Lower leg skin (tissue), 4 donors: ENCODE measurements around the gene NUP98. TPM values are rescaled to one million over a fixed set of nuclear protein-coding genes. Genes with fewer than 3 reads are reported as not detected.
A peak's percentile ranks its signal among the peaks of the same experiment; 100 is the strongest.

Experiments used
- DNase-seq, 2 donors: peaks; one replicate each; pipeline ENCODE4 v3.0.0-alpha.2; 2019; ENCODE audit warnings: low spot score in 2 of 2
- H3K4me3 ChIP-seq: fragments of 200-600 bp; sonication (generic); 2 replicates; pipeline ENCODE4 v1.5.1; 2017; ENCODE audit warnings: mild to moderate bottlenecking, low read depth; ENCODE audit not compliant: poor library complexity, severe bottlenecking
- POLR2A ChIP-seq, 2 donors: fragments of 450-650 bp; IDR thresholded peaks; one replicate each; pipeline ENCODE4 v1.6.1; 2016 to 2017; ENCODE audit warnings: antibody characterized with exemption in 2 of 2, mild to moderate bottlenecking in 1 of 2, moderate library complexity in 1 of 2
- WGBS, 2 donors: methylation state at CpG; one replicate each; pipeline ENCODE4 v1.1.5; 2018; 5-methylcytosine and 5-hydroxymethylcytosine counted together
- intact Hi-C: fragments of 100-400 bp; cut with DNase I; formaldehyde crosslinking; loops from one replicate; pipeline ENCODE4 v1.15.0; 2023; ENCODE audit warnings: low total_unique reads
- total RNA-seq, 4 donors: library from RNA; depleted of rRNA; stranded (reverse); fragments of >200 nt; gene quantifications; one replicate each; pipeline ENCODE4 v1.1.0, GENCODE V29; 2016
- TF ChIP-seq, protein P1 (sequence below), 3 donors: fragments of 450-650 bp; IDR thresholded peaks; one replicate each; pipeline ENCODE4 v1.5.1; 2016; ENCODE audit warnings: antibody characterized with exemption in 3 of 3, mild to moderate bottlenecking in 3 of 3, moderate library complexity in 2 of 3

NUP98 gene
- total RNA-seq, 4 donors from 2014 or later, result 65.4 to 220 (median 97.9) TPM

DNA sequence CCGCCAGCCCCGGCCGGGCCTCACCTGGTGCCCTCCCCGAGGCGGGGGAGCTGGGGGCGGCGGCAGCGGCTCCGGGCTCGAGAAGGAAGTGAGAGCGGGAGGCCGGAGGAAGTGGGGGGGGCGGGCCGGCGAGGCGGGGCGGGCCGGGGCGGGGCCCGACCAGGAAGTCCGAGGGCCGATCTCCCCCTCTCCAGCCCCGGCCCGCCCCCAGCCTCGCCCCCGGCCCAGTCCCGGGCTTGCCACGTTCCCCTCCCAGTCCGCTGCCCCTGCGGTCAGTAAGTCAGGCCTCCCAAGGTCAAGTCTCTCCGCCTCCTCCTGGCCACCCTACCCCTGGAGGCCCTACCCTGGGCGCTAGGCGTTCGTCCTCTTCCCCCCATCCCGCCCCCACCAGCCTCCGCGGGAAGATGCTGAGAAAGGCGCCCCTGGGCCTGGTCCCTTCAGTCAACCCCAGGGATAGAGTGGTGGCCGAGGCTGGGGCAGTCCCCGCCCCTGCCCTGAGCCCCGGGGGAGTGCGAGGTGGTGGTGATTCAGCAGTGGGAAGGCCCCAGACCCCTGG, 43.6 kb upstream of the NUP98 start, which contains the start of gene RHOG:
TSS of gene RHOG (minus strand) at position 90 of the 556 bp plus-strand sequence. CDS start 12,821 bp downstream, outside the sequence.
- intact Hi-C loops, result loop anchor here (5.0 kb wide), 1 partner anchor 226 kb away; no protein-coding TSS in a partner anchor
- 0% methylated on average over 8 to 10 of the region's 42 CpGs for WGBS, 2 donors
- H3K4me3 ChIP-seq, result peak within 1 kb of the TSS; percentile 62
- DNase-seq, result peak; percentile 72 to 97
- no peak for TF ChIP-seq POLR2A (IDR thresholded peaks at IDR 0.05)

DNA sequence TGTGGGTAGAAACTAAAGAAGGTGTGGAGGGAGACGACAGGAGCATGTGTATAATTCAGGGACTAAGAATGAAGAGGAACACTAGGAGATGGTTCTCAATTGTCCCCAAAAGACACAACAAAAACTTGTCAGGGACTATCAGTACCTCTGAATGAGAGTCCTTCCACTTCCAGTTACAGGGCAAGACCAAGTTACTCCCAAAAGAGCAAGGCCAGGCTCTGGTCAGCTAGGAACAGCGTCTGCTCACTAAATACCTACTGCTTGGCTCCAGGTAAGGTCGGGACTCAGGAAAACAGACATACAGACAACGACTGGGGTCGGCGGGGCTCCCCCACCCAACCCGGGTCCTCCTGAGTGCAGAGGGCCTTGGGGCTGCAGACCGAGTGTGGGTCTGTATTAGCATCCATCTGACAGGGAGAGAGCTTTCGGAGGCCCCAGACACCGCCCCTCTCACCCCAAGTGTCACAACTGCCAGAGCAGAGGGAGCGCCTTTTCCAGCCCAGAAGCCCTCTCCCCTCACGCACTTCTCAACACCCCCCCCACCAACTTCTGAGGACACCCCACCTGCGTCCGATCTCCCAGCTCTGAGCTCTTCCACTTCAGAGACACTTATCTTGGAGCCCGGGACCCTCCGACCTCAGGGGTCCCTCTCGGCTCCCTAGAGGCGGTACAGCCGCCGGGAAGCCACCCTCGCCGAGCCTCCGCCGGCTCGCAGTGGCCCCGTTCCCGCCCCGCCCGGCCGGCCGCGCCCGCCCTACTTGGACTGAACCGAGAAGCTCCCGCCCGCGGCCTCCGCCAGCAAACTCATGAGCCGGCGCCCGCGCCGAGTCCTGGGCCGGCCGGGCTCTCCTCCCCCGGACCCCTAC, 42.9 kb upstream of the NUP98 start:
- H3K4me3 ChIP-seq, result peak overlapping the region; percentile 62
- DNase-seq, result peak; percentile 36 to 94
- intact Hi-C loops, result loop anchor here (5.0 kb wide), 1 partner anchor 227 kb away; no protein-coding TSS in a partner anchor
- TF ChIP-seq POLR2A (IDR thresholded peaks at IDR 0.05), result no peak
- TF ChIP-seq, protein P1, sequence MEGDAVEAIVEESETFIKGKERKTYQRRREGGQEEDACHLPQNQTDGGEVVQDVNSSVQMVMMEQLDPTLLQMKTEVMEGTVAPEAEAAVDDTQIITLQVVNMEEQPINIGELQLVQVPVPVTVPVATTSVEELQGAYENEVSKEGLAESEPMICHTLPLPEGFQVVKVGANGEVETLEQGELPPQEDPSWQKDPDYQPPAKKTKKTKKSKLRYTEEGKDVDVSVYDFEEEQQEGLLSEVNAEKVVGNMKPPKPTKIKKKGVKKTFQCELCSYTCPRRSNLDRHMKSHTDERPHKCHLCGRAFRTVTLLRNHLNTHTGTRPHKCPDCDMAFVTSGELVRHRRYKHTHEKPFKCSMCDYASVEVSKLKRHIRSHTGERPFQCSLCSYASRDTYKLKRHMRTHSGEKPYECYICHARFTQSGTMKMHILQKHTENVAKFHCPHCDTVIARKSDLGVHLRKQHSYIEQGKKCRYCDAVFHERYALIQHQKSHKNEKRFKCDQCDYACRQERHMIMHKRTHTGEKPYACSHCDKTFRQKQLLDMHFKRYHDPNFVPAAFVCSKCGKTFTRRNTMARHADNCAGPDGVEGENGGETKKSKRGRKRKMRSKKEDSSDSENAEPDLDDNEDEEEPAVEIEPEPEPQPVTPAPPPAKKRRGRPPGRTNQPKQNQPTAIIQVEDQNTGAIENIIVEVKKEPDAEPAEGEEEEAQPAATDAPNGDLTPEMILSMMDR (IDR thresholded peaks at IDR 0.05), result no peak
- 1% methylated on average over 32 of the region's 46 CpGs for WGBS, 2 donors

DNA sequence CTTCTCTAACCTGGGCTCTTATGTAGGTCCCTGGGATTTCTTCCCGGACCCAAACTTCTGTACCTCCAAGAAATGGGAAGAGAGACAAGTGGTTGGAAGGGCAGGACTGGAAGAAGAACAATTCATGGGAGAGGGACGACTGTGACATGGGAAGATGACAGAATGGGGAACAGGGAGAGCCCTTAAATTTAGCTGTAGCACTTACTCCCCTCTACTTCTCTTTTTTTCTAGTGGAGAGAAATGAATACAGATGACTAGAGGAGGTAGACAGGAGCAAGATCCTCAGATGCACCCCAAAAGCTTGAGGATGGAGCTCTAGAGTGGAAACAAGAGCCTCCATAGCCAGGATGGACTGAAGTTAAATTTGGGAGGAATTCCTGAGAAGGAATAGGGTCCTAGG, 41.1 kb upstream of the NUP98 start:
- DNase-seq, result no peak
- intact Hi-C loops, result no loop called here
- TF ChIP-seq, protein P1 (IDR thresholded peaks at IDR 0.05), result no peak
- no peak for TF ChIP-seq POLR2A (IDR thresholded peaks at IDR 0.05)
- 67 to 80% methylated on average over 2 of the region's 2 CpGs for WGBS, 2 donors
- H3K4me3 ChIP-seq, result no peak overlapping the region

DNA sequence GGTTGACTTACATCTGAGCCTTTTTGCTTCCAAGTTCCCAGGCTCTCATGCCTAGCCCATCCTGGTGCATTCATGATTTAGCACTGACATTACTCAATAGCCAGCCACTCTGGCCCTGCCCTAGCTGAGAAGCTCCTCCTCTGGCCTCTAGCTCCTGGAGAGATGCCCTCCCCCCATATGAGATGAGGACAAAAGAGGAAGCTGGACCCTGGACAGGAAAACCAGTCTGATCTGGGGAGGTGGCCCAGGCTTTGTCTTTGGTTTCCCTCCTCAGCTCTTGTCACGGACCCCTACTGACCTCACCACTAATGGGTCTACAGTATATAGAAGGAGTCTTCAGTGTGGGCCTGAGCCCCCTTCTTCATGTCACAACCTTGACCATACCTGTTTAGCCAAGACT, 40.4 kb upstream of the NUP98 start:
- DNase-seq, result peak in 1 of 2 donors; percentile 59
- intact Hi-C loops, result no loop called here
- WGBS, 2 donors, result 83 to 90% methylated on average over 1 of the region's 1 CpG
- no peak overlapping the region for H3K4me3 ChIP-seq
- TF ChIP-seq, protein P1 (IDR thresholded peaks at IDR 0.05), result no peak
- no peak for TF ChIP-seq POLR2A (IDR thresholded peaks at IDR 0.05)

DNA sequence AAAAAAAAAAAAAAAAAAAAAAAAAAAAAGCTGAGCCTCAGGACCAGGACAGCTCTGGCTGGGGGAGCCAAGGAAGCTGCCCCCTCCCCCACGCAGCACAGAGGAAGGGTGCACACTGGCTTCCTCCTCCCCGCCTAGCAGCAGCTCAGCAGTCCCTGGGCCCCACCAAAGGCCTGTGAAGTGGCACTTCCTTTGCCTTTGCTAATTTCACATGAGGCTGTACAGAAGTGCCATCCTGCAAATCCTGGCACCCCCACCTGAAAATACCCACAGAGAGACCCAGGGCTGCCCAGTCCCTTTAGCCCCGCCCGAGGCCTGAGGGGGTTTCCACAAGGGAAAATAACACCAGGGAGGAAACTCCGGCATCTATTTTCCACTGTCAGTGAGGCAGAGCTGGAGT, 39.5 kb upstream of the NUP98 start:
- intact Hi-C loops, result no loop called here
- DNase-seq, result peak in 1 of 2 donors; percentile 88
- no peak for TF ChIP-seq POLR2A (IDR thresholded peaks at IDR 0.05)
- TF ChIP-seq, protein P1 (IDR thresholded peaks at IDR 0.05), result no peak
- 59 to 69% methylated on average over 5 of the region's 5 CpGs for WGBS, 2 donors
- H3K4me3 ChIP-seq, result no peak overlapping the region

DNA sequence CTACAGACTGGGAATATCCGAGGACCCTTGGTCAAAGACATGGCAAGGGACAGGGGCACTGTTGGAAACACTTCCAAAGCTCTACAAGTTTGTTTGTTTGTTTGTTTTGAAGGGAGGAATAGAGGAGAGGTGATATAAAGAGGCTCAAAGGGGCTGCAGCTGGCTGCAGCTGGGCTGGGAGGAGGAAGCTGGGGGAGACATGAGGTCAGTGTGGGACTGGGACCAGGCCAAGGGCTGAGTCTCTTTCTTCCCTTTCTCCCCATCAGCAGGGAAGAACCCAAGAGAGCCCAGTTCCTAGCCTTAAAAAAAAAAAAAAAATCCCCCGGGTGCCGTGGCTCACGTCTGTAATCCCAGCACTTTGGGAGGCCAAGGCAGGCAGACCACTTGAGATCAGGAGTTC, 38.4 kb upstream of the NUP98 start:
- WGBS, 2 donors, result 69 to 70% methylated on average over 4 of the region's 4 CpGs
- H3K4me3 ChIP-seq, result no peak overlapping the region

More for the DNA sequence above, 38.4 kb upstream of the NUP98 start:
- TF ChIP-seq POLR2A (IDR thresholded peaks at IDR 0.05), result no peak
- TF ChIP-seq, protein P1 (IDR thresholded peaks at IDR 0.05), result no peak
- no peak for DNase-seq
- intact Hi-C loops, result no loop called here
